PC-9 (cell line): ENCODE measurements around the gene VRTN.

Experiments
- EZH2 ChIP-seq: fragments of 200-600 bp; sonication (generic); IDR thresholded peaks from 2 replicates; pipeline ENCODE4 v1.8.0; 2017; ENCODE audit warnings: antibody characterized with exemption, low read depth
- TF ChIP-seq, protein P1 (sequence below): fragments of 200-600 bp; sonication (generic); conservative IDR thresholded peaks from 2 replicates; pipeline ENCODE4 v1.6.1; 2017; ENCODE audit warnings: mixed run types, antibody characterized with exemption, mild to moderate bottlenecking, moderate library complexity

DNA sequence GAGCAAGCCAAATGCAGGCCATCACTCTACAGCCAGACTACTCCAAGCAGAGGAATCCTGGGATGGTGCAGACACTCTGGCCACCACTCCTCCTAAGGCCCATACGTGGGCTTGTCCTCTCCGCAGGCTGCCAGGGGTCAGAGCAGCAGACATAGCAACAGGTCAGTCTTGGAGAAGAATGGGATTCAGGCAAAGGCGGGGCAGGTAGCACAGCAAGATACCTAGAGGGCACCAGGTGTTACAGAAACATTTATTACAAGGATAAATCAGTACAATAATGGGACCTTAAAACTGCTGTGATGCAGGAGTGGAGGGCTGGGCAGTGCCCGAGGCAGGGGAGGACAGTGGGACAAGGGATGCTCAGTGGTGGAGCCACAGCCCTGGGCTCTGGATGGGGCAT lies 57.4 kb downstream of the VRTN start:
- TF ChIP-seq, protein P1, sequence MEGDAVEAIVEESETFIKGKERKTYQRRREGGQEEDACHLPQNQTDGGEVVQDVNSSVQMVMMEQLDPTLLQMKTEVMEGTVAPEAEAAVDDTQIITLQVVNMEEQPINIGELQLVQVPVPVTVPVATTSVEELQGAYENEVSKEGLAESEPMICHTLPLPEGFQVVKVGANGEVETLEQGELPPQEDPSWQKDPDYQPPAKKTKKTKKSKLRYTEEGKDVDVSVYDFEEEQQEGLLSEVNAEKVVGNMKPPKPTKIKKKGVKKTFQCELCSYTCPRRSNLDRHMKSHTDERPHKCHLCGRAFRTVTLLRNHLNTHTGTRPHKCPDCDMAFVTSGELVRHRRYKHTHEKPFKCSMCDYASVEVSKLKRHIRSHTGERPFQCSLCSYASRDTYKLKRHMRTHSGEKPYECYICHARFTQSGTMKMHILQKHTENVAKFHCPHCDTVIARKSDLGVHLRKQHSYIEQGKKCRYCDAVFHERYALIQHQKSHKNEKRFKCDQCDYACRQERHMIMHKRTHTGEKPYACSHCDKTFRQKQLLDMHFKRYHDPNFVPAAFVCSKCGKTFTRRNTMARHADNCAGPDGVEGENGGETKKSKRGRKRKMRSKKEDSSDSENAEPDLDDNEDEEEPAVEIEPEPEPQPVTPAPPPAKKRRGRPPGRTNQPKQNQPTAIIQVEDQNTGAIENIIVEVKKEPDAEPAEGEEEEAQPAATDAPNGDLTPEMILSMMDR = no peak
- TF ChIP-seq EZH2 = no peak
